ENCODE results near the gene SAPCD1. TPM values are rescaled to one million over a fixed set of nuclear protein-coding genes. Genes with fewer than 3 reads are reported as not detected.

Gene SAPCD1
- total and polyA plus RNA-seq, 4 donors, result 0.59 to 2.6 (median 0.68) TPM; not detected in 1

DNA sequence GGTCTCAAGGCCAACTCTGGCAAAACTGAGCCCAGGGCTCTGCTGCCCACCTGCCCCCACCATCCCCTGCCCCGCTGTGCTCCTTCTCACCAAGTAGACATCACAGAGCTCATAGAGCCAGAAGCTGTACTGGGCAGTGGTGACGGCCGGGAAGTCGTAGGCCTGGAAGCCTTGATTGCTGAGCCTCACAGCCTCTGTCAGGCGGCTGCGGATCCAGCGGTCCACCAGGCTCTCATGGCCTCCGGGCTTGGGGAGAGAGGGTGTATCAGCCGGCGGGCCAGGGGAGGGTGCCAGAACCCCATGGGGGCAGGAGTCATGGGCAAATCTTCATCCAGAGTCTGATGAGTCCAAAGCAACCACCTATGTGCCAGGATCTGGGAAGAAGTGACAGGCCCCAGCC lies 17.5 kb downstream of the SAPCD1 start:
- Histone ChIP-seq H3K36me3 (ENCODE audit: control insufficient read depth in 4 of 4, insufficient read depth in 3 of 4, low read depth in 1 of 4, low read length in 3 of 4) (peaks cover 10 to 46% (median 12%) of the 10 kb centered on the region in 4 donors), H3K27me3 (ENCODE audit: control insufficient read depth in 4 of 4, insufficient read depth in 4 of 4, low read length in 3 of 4) (no peaks in the 10 kb centered on the region), H3K4me3 (ENCODE audit: low read depth in 1 of 3, low read length in 3 of 3) (no peak overlapping the region), H3K9ac (ENCODE audit: low read depth in 1 of 2, low read length in 2 of 2) (no peak overlapping the region), H3K9me3 (ENCODE audit: control insufficient read depth in 4 of 4, low read length in 3 of 4) (no peaks in the 10 kb centered on the region), H3K27ac (ENCODE audit: low read depth in 1 of 2, low read length in 2 of 2) (no peak overlapping the region), H3K4me1 (ENCODE audit: control insufficient read depth in 4 of 4, insufficient read depth in 4 of 4, low read length in 3 of 4) (peaks cover 6 to 38% (median 28%) of the 10 kb centered on the region in 4 donors)
- DNase-seq (ENCODE audit: low spot score), result no peak
- TF ChIP-seq, protein P1, sequence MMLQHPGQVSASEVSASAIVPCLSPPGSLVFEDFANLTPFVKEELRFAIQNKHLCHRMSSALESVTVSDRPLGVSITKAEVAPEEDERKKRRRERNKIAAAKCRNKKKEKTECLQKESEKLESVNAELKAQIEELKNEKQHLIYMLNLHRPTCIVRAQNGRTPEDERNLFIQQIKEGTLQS (IDR thresholded peaks at IDR 0.05), result no peak
- TF ChIP-seq FOXA1 (IDR thresholded peaks at IDR 0.05) (no peak), NR2F2 (IDR thresholded peaks at IDR 0.05) (no peak), TAF1 (conservative IDR thresholded peaks at IDR 0.05) (no peak)
- TF ChIP-seq, protein P2, sequence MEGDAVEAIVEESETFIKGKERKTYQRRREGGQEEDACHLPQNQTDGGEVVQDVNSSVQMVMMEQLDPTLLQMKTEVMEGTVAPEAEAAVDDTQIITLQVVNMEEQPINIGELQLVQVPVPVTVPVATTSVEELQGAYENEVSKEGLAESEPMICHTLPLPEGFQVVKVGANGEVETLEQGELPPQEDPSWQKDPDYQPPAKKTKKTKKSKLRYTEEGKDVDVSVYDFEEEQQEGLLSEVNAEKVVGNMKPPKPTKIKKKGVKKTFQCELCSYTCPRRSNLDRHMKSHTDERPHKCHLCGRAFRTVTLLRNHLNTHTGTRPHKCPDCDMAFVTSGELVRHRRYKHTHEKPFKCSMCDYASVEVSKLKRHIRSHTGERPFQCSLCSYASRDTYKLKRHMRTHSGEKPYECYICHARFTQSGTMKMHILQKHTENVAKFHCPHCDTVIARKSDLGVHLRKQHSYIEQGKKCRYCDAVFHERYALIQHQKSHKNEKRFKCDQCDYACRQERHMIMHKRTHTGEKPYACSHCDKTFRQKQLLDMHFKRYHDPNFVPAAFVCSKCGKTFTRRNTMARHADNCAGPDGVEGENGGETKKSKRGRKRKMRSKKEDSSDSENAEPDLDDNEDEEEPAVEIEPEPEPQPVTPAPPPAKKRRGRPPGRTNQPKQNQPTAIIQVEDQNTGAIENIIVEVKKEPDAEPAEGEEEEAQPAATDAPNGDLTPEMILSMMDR (IDR thresholded peaks at IDR 0.05; ENCODE audit: low read depth, low read length, missing input control), result no peak
- TF ChIP-seq, protein P3, sequence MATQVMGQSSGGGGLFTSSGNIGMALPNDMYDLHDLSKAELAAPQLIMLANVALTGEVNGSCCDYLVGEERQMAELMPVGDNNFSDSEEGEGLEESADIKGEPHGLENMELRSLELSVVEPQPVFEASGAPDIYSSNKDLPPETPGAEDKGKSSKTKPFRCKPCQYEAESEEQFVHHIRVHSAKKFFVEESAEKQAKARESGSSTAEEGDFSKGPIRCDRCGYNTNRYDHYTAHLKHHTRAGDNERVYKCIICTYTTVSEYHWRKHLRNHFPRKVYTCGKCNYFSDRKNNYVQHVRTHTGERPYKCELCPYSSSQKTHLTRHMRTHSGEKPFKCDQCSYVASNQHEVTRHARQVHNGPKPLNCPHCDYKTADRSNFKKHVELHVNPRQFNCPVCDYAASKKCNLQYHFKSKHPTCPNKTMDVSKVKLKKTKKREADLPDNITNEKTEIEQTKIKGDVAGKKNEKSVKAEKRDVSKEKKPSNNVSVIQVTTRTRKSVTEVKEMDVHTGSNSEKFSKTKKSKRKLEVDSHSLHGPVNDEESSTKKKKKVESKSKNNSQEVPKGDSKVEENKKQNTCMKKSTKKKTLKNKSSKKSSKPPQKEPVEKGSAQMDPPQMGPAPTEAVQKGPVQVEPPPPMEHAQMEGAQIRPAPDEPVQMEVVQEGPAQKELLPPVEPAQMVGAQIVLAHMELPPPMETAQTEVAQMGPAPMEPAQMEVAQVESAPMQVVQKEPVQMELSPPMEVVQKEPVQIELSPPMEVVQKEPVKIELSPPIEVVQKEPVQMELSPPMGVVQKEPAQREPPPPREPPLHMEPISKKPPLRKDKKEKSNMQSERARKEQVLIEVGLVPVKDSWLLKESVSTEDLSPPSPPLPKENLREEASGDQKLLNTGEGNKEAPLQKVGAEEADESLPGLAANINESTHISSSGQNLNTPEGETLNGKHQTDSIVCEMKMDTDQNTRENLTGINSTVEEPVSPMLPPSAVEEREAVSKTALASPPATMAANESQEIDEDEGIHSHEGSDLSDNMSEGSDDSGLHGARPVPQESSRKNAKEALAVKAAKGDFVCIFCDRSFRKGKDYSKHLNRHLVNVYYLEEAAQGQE (IDR thresholded peaks at IDR 0.05), result no peak
- TF ChIP-seq, protein P4, sequence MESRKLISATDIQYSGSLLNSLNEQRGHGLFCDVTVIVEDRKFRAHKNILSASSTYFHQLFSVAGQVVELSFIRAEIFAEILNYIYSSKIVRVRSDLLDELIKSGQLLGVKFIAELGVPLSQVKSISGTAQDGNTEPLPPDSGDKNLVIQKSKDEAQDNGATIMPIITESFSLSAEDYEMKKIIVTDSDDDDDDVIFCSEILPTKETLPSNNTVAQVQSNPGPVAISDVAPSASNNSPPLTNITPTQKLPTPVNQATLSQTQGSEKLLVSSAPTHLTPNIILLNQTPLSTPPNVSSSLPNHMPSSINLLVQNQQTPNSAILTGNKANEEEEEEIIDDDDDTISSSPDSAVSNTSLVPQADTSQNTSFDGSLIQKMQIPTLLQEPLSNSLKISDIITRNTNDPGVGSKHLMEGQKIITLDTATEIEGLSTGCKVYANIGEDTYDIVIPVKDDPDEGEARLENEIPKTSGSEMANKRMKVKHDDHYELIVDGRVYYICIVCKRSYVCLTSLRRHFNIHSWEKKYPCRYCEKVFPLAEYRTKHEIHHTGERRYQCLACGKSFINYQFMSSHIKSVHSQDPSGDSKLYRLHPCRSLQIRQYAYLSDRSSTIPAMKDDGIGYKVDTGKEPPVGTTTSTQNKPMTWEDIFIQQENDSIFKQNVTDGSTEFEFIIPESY (IDR thresholded peaks at IDR 0.05), result no peak
- WGBS, result 96% methylated on average over 10 of the region's 10 CpGs

DNA sequence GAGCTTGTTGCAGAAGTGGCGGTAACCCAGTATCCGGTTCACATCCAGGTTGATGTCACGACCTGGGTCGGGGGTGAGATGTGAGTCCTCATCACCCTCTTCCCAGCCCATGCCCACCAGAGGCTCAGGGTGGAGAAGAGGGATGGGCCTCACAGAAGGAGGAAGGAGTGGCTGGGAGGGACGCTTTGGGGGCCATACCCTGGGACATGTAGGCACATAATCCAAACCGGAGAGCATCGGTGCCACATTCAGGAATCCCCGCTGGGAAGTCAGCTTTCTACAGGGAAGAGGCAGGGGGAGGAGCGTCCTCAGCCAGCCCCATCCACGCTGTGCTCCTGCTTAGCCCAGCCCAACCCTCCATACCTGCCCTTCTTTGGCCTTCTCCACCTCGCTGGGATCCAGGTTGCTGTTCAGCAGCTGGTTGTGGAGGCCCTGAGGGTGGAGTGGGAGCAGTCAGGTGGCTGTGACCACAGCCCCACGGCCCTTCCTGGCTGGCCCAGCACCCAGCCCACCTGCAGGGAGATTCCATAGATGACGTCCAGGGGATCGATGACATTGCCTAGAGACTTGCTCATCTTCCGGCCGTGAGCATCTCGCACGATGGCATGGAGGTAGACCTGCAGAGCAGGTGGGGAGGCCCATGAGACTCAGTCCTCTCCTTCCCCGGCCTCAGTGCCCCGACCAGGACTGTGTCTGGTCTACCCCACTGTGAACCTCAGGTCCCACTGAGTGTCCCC lies 18.2 kb downstream of the SAPCD1 start:
- H3K4me1 ChIP-seq (ENCODE audit: control insufficient read depth in 4 of 4, insufficient read depth in 4 of 4, low read length in 3 of 4), result peaks cover 6 to 32% (median 23%) of the 10 kb centered on the region in 4 donors
- H3K9ac ChIP-seq (ENCODE audit: low read depth in 1 of 2, low read length in 2 of 2), result no peak overlapping the region
- H3K27me3 ChIP-seq (ENCODE audit: control insufficient read depth in 4 of 4, insufficient read depth in 4 of 4, low read length in 3 of 4), result no peaks in the 10 kb centered on the region
- no peak overlapping the region for H3K27ac ChIP-seq (ENCODE audit: low read depth in 1 of 2, low read length in 2 of 2)
- no peak for DNase-seq (ENCODE audit: low spot score)
- WGBS, result 93% methylated on average over 20 of the region's 20 CpGs
- no peak overlapping the region for H3K4me3 ChIP-seq (ENCODE audit: low read depth in 1 of 3, low read length in 3 of 3)
- H3K9me3 ChIP-seq (ENCODE audit: control insufficient read depth in 4 of 4, low read length in 3 of 4), result no peaks in the 10 kb centered on the region
- no peak for TF ChIP-seq EGR1 (IDR thresholded peaks at IDR 0.05; ENCODE audit: low read depth in 2 of 2)
- no peak for TF ChIP-seq GABPA (IDR thresholded peaks at IDR 0.05 in 1 of 2, conservative IDR thresholded peaks at IDR 0.05 in 1 of 2)
- no peak for TF ChIP-seq NR2F2 (IDR thresholded peaks at IDR 0.05)
- TF ChIP-seq, protein P3 (IDR thresholded peaks at IDR 0.05), result no peak
- TF ChIP-seq, protein P4 (IDR thresholded peaks at IDR 0.05), result no peak
- TF ChIP-seq FOXA2 (IDR thresholded peaks at IDR 0.05), result no peak
- TF ChIP-seq TAF1 (conservative IDR thresholded peaks at IDR 0.05), result no peak
- TF ChIP-seq SP1 (IDR thresholded peaks at IDR 0.05), result no peak
- no peak for TF ChIP-seq HNF4A (conservative IDR thresholded peaks at IDR 0.05)
- TF ChIP-seq RAD21 (IDR thresholded peaks at IDR 0.05), result no peak
- TF ChIP-seq YY1 (IDR thresholded peaks at IDR 0.05), result no peak
- TF ChIP-seq, protein P5, sequence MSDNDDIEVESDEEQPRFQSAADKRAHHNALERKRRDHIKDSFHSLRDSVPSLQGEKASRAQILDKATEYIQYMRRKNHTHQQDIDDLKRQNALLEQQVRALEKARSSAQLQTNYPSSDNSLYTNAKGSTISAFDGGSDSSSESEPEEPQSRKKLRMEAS (IDR thresholded peaks at IDR 0.05), result no peak
- H3K36me3 ChIP-seq (ENCODE audit: control insufficient read depth in 4 of 4, insufficient read depth in 3 of 4, low read depth in 1 of 4, low read length in 3 of 4), result peaks cover 14 to 53% (median 17%) of the 10 kb centered on the region in 4 donors
